WERI-Rb-1 (cell line): ENCODE results near the gene ASB7.

ENCODE experiments used
- DNase-seq: peaks from one replicate; pipeline ENCODE4 v3.0.0-alpha.2; 2020
- H3K27ac ChIP-seq: fragments of 250-450 bp; sonication (Bioruptor Pico); 2 replicates; pipeline ENCODE4 v1.5.1; 2020; ENCODE audit warnings: mild to moderate bottlenecking, moderate library complexity
- H3K27me3 ChIP-seq: fragments of 250-450 bp; sonication (Bioruptor Pico); 2 replicates; pipeline ENCODE4 v1.5.1; 2021; ENCODE audit warnings: mild to moderate bottlenecking, low read depth, moderate library complexity; ENCODE audit not compliant: insufficient read depth, severe bottlenecking
- H3K36me3 ChIP-seq: fragments of 250-450 bp; sonication (Bioruptor Pico); 2 replicates; pipeline ENCODE4 v1.5.1; 2020; ENCODE audit warnings: mild to moderate bottlenecking, moderate library complexity
- H3K4me3 ChIP-seq: 2 replicates; pipeline ENCODE4 v1.5.1; 2011; ENCODE audit warnings: low read depth, mild to moderate bottlenecking, control low read depth, low read length
- H3K9me3 ChIP-seq: fragments of 250-450 bp; sonication (Bioruptor Pico); 2 replicates; pipeline ENCODE4 v1.5.1; 2021; ENCODE audit warnings: mild to moderate bottlenecking, moderate library complexity; ENCODE audit not compliant: severe bottlenecking
- TF ChIP-seq, protein P1 (sequence below): IDR thresholded peaks from 2 replicates; pipeline ENCODE4 v1.5.1; 2011; ENCODE audit warnings: low read depth, mild to moderate bottlenecking, control low read depth, inconsistent platforms, low read length

ASB7 gene

DNA sequence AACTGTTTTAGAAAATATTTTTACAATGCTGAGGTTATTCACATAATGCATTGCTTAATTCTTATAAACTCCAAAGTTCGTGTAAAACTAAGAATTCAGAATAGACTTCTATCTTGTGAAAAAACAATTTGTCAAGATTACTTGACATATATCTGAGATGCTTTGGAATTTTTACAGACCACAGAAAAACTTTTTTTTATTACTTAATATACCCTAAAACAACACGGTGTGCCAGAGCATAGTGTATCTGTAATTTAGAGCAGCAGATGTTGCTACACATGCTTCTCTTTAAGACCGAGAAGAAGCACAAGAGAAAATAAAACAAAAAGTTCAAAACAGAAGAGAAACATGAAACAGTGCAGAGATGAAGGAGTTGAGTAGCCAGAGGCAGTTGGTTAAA, 26.4 kb downstream of the ASB7 start:
- no peak for DNase-seq
- TF ChIP-seq, protein P1, sequence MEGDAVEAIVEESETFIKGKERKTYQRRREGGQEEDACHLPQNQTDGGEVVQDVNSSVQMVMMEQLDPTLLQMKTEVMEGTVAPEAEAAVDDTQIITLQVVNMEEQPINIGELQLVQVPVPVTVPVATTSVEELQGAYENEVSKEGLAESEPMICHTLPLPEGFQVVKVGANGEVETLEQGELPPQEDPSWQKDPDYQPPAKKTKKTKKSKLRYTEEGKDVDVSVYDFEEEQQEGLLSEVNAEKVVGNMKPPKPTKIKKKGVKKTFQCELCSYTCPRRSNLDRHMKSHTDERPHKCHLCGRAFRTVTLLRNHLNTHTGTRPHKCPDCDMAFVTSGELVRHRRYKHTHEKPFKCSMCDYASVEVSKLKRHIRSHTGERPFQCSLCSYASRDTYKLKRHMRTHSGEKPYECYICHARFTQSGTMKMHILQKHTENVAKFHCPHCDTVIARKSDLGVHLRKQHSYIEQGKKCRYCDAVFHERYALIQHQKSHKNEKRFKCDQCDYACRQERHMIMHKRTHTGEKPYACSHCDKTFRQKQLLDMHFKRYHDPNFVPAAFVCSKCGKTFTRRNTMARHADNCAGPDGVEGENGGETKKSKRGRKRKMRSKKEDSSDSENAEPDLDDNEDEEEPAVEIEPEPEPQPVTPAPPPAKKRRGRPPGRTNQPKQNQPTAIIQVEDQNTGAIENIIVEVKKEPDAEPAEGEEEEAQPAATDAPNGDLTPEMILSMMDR = no peak
- H3K27ac ChIP-seq = no peak overlapping the region
- no peak overlapping the region for H3K4me3 ChIP-seq
- H3K36me3 ChIP-seq = peaks cover 22% of the 10 kb centered on the region
- no peaks in the 10 kb centered on the region for H3K27me3 ChIP-seq
- H3K9me3 ChIP-seq = no peaks in the 10 kb centered on the region

- Histone ChIP-seq H3K36me3 (peaks cover 22% of the 10 kb centered on the region), H3K27ac (no peak overlapping the region), H3K9me3 (no peaks in the 10 kb centered on the region), H3K4me3 (no peak overlapping the region), H3K27me3 (no peaks in the 10 kb centered on the region)
- no peak for DNase-seq
- TF ChIP-seq, protein P1 = no peak
These were observed 29.4 kb downstream of the ASB7 start for GRCh38 chr15:100631831-100632230.

DNA sequence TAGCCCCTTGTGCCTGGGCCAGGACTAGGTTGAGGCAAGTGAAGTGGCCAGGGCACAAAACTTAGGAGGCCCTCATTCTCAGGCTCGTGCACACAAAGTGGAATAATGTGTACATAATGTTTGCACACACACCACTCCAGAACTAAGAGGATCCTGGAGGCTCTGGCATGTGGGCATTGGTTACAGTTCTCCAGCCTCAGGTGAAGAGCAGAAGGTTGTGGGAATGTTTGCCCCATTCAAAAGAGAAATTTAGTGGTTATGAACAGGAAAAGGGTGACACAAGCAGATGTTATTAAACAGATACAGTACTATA, 31.3 kb downstream of the ASB7 start:
- Histone ChIP-seq H3K27me3 (no peaks in the 10 kb centered on the region), H3K36me3 (peaks cover 22% of the 10 kb centered on the region), H3K4me3 (no peak overlapping the region), H3K9me3 (no peaks in the 10 kb centered on the region), H3K27ac (no peak overlapping the region)
- TF ChIP-seq, protein P1 = no peak
- DNase-seq = no peak

DNA sequence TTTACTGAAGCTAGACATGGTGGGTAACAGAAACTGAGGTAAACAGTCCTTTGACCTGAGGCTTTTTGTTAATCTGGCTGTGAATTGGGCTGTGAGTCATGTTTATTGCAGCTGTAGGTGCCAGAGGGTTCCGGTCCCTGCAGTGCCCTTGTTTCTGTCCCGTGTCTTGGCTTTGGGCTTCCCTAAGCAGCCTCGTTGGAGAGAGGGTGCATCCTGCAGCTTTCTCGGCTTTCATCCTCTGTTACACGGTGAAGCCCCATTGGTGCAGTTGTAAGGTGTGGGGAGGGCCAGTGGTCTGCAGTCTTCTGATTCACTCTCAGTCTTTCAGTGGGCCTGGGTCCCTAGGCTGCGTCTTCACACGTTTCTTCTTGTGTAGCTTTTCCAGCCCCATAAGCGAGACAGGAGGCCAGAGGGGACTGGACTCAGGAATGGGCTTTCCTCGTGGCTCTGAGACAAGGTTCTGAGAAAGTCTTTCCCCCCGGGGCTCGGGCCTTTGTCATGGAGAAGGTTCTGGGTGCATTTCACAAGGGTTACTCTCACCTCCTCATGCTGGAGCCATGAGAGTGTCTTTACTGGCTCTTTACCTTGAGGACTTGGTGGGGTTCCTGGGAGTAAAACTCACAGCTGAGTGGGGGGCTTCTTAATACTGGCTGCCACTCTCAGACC, 33.1 kb downstream of the ASB7 start:
- peaks cover 12% of the 10 kb centered on the region; the same call in 1 of the 2 replicates for H3K36me3 ChIP-seq
- H3K27ac ChIP-seq = no peak overlapping the region
- no peaks in the 10 kb centered on the region for H3K27me3 ChIP-seq
- H3K4me3 ChIP-seq = no peak overlapping the region
- TF ChIP-seq, protein P1 = no peak
- no peaks in the 10 kb centered on the region for H3K9me3 ChIP-seq
- no peak for DNase-seq

DNA sequence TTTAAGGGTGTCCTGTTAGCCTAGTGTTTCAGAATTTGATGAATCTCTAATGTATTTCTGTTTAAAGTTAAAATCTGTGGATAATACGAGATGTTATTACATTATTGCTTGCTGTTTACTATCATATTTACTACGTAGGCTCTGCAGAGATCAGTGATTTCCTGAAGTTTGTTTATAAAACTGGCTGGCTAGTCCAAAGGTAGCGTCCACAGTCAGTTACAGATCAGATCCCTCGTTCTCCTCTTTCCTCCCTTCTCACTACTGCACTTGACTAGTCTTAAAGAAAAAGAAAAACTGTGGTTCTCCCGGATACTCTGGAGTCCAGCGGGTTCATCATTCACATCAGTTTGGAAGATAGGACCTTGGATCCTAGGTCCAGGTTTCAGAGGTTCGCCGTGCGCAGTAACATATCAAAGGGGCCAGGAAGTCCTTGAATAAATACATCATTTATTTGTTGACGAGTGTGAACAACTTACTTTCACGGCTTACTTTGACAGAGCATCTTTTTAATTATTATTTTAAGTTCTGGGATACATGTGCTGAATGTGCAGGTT, 35.9 kb downstream of the ASB7 start:
- Histone ChIP-seq H3K36me3 (no peaks in the 10 kb centered on the region), H3K9me3 (no peaks in the 10 kb centered on the region), H3K4me3 (no peak overlapping the region), H3K27ac (no peak overlapping the region), H3K27me3 (no peaks in the 10 kb centered on the region)
- no peak for DNase-seq
- TF ChIP-seq, protein P1 = no peak
